DOHH2 (cell line): ENCODE results near the gene CDK5RAP2.

Source experiments
- CTCF ChIP-seq: fragments of 200-600 bp; sonication (generic); IDR thresholded peaks from one replicate; pipeline ENCODE4 v1.5.1; 2014; ENCODE audit warnings: antibody characterized with exemption, mild to moderate bottlenecking, low read depth, low read length; ENCODE audit not compliant: poor library complexity, severe bottlenecking
- EZH2phosphoT487 ChIP-seq: fragments of 200-600 bp; sonication (generic); IDR thresholded peaks from 2 replicates; pipeline ENCODE4 v1.6.1; 2017; ENCODE audit warnings: borderline replicate concordance, mild to moderate bottlenecking, antibody characterized with exemption, low read length, moderate library complexity, mixed read lengths

- TF ChIP-seq CTCF = no peak
- TF ChIP-seq EZH2phosphoT487 = no peak
Observed at GRCh38 chr9:120416781-120417427, 163.1 kb downstream of the CDK5RAP2 start.
